HPDE6-E6E7 (cell line): ENCODE results near the gene C16orf46.

Source experiments
- DNase-seq: peaks from one replicate; pipeline ENCODE4 v3.0.0; 2011; ENCODE audit warnings: missing footprints; ENCODE audit errors: extremely low spot score

C16orf46 gene

DNA sequence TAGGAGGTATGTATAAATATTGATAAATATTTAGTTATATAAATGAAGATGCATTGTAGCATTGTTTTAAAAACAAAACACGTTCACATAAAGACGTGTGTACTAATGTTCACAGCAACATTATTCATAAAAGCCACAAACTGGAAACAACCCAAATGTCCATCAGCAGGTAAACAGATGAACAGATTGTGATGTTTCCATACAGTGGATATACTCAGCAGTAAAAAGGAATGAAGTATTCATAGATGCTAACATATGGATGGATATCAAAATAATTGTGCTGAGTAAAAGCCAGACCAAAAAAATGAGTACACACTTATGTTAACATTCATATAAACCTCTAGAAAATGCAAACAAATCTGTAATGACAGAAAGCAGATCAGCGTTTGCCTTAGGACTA lies 64.1 kb downstream of the C16orf46 start:
- no peak for DNase-seq
